ENCODE data around the gene DAW1.

DNA sequence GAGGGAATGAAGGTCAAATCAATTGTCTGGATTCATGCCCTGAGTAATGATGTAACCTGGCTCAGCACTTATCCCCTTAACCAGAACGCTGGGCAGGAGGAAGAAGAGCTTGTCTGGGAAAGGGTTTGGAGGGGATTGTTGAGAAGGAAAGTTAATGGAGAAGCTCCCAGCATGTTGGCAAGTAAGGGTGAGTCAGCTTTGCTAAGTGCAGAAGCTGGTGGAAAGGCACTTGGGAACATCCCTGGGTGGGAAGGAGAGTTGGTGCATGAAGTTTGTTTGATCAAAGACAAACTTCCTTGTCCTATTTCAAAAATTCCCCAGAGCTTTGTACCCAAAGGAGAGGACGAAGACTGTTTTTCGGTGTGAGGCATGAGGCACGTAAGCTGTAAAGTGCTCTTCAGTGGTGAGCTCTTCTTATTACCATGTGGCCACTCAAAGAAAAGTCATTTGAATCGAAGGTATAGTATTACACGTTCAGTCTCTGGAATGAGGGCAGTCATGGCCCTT lies 17.6 kb upstream of the DAW1 start:
- TF ChIP-seq, protein P1, sequence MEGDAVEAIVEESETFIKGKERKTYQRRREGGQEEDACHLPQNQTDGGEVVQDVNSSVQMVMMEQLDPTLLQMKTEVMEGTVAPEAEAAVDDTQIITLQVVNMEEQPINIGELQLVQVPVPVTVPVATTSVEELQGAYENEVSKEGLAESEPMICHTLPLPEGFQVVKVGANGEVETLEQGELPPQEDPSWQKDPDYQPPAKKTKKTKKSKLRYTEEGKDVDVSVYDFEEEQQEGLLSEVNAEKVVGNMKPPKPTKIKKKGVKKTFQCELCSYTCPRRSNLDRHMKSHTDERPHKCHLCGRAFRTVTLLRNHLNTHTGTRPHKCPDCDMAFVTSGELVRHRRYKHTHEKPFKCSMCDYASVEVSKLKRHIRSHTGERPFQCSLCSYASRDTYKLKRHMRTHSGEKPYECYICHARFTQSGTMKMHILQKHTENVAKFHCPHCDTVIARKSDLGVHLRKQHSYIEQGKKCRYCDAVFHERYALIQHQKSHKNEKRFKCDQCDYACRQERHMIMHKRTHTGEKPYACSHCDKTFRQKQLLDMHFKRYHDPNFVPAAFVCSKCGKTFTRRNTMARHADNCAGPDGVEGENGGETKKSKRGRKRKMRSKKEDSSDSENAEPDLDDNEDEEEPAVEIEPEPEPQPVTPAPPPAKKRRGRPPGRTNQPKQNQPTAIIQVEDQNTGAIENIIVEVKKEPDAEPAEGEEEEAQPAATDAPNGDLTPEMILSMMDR (IDR thresholded peaks at IDR 0.05), result no peak
- no peak for TF ChIP-seq POLR2AphosphoS5 (IDR thresholded peaks at IDR 0.05)

Measured in prostate gland (tissue), 2 donors.